Measurements from ENCODE around the gene STX2.

DNA sequence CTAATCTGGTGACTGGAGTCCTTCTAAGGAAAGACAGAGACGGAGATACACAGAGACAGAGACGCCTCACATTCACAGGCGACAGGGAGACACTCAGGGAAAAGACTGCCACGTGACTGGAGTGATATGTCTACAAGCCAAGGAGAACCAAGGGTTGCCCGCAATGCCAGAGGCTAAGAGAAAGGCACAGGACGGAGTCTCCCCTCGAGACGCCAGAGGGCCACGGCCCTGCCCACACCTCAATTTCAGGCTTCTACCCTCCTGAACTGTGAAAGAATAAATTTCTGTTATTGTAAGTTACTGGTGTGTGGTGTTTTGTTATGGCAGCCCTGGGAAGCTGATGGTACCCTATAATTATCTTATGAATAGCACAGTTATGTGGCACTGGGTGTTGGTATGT, 21.3 kb upstream of the STX2 start:
- TF ChIP-seq, protein P1, sequence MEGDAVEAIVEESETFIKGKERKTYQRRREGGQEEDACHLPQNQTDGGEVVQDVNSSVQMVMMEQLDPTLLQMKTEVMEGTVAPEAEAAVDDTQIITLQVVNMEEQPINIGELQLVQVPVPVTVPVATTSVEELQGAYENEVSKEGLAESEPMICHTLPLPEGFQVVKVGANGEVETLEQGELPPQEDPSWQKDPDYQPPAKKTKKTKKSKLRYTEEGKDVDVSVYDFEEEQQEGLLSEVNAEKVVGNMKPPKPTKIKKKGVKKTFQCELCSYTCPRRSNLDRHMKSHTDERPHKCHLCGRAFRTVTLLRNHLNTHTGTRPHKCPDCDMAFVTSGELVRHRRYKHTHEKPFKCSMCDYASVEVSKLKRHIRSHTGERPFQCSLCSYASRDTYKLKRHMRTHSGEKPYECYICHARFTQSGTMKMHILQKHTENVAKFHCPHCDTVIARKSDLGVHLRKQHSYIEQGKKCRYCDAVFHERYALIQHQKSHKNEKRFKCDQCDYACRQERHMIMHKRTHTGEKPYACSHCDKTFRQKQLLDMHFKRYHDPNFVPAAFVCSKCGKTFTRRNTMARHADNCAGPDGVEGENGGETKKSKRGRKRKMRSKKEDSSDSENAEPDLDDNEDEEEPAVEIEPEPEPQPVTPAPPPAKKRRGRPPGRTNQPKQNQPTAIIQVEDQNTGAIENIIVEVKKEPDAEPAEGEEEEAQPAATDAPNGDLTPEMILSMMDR (IDR thresholded peaks at IDR 0.05): no peak
- no peak for TF ChIP-seq POLR2A (IDR thresholded peaks at IDR 0.05)
